ENCODE results near the gene CAMK4. TPM values are rescaled to one million over a fixed set of nuclear protein-coding genes. Genes with fewer than 3 reads are reported as not detected.

The CAMK4 gene
- total and polyA plus RNA-seq, 9 donors: 0.36 to 5.0 (median 1.4) TPM

GRCh38 chr5:111245654-111246053 is 21.5 kb downstream of the CAMK4 start:
- WGBS, 3 donors: 92 to 97% (median 94%) methylated on average over 2 of the region's 2 CpGs
- intact Hi-C loops (cut with DNase I): no loop called here

GRCh38 chr5:111246459-111246858 is 22.3 kb downstream of the CAMK4 start:
- no peak overlapping the region for H3K4me3 ChIP-seq
- intact Hi-C loops (cut with DNase I): no loop called here
- H3K27me3 ChIP-seq: no peaks in the 10 kb centered on the region
- TF ChIP-seq EP300 (IDR thresholded peaks at IDR 0.05) (no peak), POLR2A (IDR thresholded peaks at IDR 0.05) (no peak), CTCF (IDR thresholded peaks at IDR 0.05) (no peak)
- no peaks in the 10 kb centered on the region for H3K9me3 ChIP-seq
- 86 to 93% (median 90%) methylated on average over 1 of the region's 1 CpG for WGBS, 3 donors
- no peaks in the 10 kb centered on the region for H3K4me1 ChIP-seq (ENCODE audit: insufficient read depth)
- no peaks in the 10 kb centered on the region for H3K36me3 ChIP-seq
- no peak for DNase-seq
- H3K27ac ChIP-seq: no peak overlapping the region

More at GRCh38 chr5:111245654-111246053, 21.5 kb downstream of the CAMK4 start:
- Histone ChIP-seq H3K9me3 (no peaks in the 10 kb centered on the region), H3K27me3 (no peaks in the 10 kb centered on the region), H3K36me3 (no peaks in the 10 kb centered on the region), H3K4me3 (no peak overlapping the region), H3K27ac (no peak overlapping the region), H3K4me1 (ENCODE audit: insufficient read depth) (no peaks in the 10 kb centered on the region)
- no peak for TF ChIP-seq EP300 (IDR thresholded peaks at IDR 0.05)
- no peak for TF ChIP-seq CTCF (IDR thresholded peaks at IDR 0.05)
- no peak for TF ChIP-seq POLR2A (IDR thresholded peaks at IDR 0.05)
- DNase-seq: no peak

GRCh38 chr5:111248571-111248970 is 24.4 kb downstream of the CAMK4 start:
- no peaks in the 10 kb centered on the region for H3K36me3 ChIP-seq
- WGBS, 3 donors: 88 to 93% (median 92%) methylated on average over 3 of the region's 3 CpGs
- H3K4me1 ChIP-seq (ENCODE audit: insufficient read depth): no peaks in the 10 kb centered on the region
- intact Hi-C loops (cut with DNase I): no loop called here
- DNase-seq: no peak
- no peaks in the 10 kb centered on the region for H3K9me3 ChIP-seq
- H3K4me3 ChIP-seq: no peak overlapping the region
- no peak overlapping the region for H3K27ac ChIP-seq
- TF ChIP-seq EP300 (IDR thresholded peaks at IDR 0.05): no peak
- TF ChIP-seq CTCF (IDR thresholded peaks at IDR 0.05): no peak
- no peak for TF ChIP-seq POLR2A (IDR thresholded peaks at IDR 0.05)
- no peaks in the 10 kb centered on the region for H3K27me3 ChIP-seq

- no peaks in the 10 kb centered on the region for H3K36me3 ChIP-seq
- H3K27me3 ChIP-seq: no peaks in the 10 kb centered on the region
- H3K4me1 ChIP-seq (ENCODE audit: insufficient read depth): no peaks in the 10 kb centered on the region
- TF ChIP-seq EP300 (IDR thresholded peaks at IDR 0.05): no peak
- no peak for TF ChIP-seq CTCF (IDR thresholded peaks at IDR 0.05)
- no peak for TF ChIP-seq POLR2A (IDR thresholded peaks at IDR 0.05)
- H3K4me3 ChIP-seq: no peak overlapping the region
- intact Hi-C loops (cut with DNase I): no loop called here
- no peak overlapping the region for H3K27ac ChIP-seq
- 87 to 88% (median 87%) methylated on average over 6 of the region's 6 CpGs for WGBS, 3 donors
- no peaks in the 10 kb centered on the region for H3K9me3 ChIP-seq
- DNase-seq: no peak
These were observed 27.7 kb downstream of the CAMK4 start for GRCh38 chr5:111251921-111252320.
